ENCODE data around the gene CDADC1.

The CDADC1 gene

DNA sequence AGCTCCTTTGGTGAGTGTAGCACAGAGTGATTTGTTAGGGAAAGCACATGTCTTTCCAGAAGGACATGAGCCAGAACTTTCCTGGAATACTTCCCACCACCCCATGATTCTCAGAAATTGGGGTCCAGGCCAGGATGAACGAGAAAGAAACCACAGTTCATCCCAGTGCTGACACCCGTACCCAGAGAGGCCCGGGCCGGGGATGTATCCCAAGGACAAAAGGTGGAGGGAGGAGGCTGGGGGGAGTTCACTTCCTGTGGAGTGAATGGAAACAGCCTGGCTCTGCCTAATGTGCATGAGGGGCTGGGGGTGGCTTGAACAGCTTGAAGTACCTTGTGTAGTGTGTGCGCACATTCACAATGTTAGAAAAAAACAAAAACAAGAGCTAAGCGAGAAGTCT is 47.5 kb downstream of the CDADC1 start:
- no peak for DNase-seq (ENCODE audit: low read depth)

DNA sequence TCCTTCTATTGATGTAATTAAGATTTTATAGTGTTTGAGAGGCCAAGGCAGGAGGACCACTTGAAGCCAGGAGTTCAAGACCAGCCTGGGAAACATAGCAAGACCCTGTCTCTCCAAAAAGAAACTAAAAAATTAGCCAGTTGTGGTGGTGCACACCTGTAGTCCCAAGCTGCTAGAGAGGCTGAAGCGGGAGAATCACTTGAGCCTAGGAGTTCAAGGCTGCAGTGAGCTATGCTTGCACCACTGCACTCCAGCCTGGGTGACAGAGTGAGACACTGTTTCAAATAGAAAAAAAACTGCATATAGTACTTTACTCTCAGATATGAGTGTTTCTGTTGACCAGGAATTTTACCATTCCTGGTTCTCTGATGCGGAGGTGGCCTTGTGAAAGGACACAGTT is 48.9 kb downstream of the CDADC1 start:
- no peak for DNase-seq (ENCODE audit: low read depth)

- no peak for DNase-seq (ENCODE audit: low read depth)
Observed at GRCh38 chr13:49297338-49297737, 49.6 kb downstream of the CDADC1 start.

GRCh38 chr13:49298416-49298815 is 50.7 kb downstream of the CDADC1 start:
- DNase-seq (ENCODE audit: low read depth) = no peak

- DNase-seq (ENCODE audit: low read depth) = no peak
Observed at GRCh38 chr13:49298903-49299605, 51.3 kb downstream of the CDADC1 start.

- no peak for DNase-seq (ENCODE audit: low read depth)
Observed at GRCh38 chr13:49300276-49300675, 52.6 kb downstream of the CDADC1 start.

DNA sequence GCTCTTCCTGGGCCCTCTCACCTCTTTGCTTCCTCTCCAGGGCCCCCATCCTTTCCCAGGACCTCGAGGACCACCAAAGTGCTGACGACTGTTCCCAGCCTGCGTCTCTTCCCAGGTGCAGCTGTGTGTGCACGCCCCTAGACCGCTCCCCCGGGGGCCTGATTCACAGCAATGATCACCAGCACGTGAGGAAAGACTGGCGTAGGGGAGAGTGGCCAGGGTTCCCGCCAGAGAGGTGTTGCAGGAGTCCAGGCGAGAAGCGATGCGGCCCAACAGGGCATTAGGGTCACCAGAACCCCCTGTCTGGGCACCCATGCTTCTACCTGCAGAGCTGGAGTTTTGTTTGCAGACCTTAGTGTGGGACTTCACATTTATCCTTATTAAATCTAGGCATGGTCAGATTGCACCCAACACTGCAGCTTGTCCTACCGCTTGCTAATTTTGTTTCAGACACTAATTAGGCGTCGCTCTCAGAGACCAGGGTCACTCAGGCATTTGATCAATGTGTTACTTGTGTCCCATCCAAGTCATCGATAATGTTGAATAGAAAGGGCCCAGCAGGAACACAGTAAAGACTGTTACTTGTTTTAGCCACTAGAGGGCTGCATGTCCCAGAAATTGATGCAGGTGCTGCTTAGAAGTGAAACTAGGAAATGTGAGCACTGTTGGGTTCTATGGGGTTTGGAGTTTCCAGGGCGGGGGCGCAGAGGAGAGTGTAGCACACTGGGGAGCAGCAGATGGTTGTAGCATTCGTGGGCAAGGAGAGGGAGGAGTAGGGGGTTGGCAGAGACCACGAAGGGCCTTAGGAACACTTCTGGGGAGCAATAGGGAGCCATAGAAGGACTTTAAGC is 53.2 kb downstream of the CDADC1 start:
- peak; percentile 50 for DNase-seq (ENCODE audit: low read depth)

- no peak for DNase-seq (ENCODE audit: low read depth)
Observed at GRCh38 chr13:49302222-49302621, 54.5 kb downstream of the CDADC1 start.

DNA sequence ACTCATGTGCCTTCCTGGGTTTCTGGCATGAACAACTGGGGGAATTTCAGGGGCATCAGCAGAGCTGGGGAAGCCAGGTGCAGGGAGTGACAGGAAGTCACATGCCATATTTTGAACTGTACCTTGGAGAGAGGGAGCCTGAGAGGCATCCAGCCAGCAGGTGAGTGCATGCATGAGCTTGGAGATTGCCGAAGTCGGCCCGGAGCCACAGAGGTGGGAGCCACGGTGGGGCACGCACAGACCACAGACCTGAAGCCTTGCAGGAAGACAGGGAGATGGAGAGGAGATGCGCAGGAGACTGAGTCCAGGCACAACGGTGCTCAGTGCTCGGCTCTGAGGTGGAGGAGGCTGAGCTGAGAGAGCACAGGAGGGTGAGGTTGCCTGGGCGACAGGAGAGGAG is 55.1 kb downstream of the CDADC1 start:
- DNase-seq (ENCODE audit: low read depth) = no peak

DNA sequence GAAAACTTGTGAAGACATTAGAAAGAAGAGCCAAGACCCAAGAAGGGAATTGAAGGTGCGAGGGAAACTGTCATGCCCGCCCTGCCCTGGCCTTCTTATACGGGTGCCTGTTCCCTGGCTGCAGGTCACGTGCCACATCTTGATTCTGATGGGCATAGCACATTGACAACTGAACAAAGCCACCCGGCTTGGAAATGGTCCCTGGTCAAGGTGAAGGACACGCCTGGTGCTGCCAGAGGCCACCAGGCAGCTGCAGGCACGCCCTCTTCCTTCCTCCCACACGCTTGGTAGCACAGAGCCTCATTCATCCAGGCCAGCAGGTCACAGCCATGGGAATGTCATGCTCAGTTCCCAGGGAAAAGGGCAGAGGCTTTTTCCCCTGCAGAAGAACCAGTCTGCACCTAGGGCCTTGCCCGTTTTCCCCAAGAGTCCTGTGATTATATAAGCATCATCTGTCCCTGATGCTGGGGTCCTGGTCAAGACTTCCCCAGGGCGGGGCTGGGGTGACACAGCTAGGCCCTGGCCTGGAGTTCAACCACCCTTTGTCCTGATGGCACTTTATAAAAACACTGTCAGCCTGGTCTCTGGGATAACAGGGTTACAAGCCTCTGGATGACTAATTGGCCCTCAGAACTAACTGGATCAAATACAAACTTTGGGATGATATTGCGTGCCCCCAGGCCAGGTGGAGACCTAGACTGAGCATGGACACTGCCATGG is 56.0 kb downstream of the CDADC1 start:
- DNase-seq (ENCODE audit: low read depth) = no peak

GRCh38 chr13:49304356-49304755 is 56.6 kb downstream of the CDADC1 start:
- no peak for DNase-seq (ENCODE audit: low read depth)

- no peak for DNase-seq (ENCODE audit: low read depth)
Observed at GRCh38 chr13:49304763-49305700, 57.3 kb downstream of the CDADC1 start.

- no peak for DNase-seq (ENCODE audit: low read depth)
Observed at GRCh38 chr13:49305792-49306425, 58.2 kb downstream of the CDADC1 start.

GRCh38 chr13:49307365-49307764 is 59.6 kb downstream of the CDADC1 start:
- no peak for DNase-seq (ENCODE audit: low read depth)

DNA sequence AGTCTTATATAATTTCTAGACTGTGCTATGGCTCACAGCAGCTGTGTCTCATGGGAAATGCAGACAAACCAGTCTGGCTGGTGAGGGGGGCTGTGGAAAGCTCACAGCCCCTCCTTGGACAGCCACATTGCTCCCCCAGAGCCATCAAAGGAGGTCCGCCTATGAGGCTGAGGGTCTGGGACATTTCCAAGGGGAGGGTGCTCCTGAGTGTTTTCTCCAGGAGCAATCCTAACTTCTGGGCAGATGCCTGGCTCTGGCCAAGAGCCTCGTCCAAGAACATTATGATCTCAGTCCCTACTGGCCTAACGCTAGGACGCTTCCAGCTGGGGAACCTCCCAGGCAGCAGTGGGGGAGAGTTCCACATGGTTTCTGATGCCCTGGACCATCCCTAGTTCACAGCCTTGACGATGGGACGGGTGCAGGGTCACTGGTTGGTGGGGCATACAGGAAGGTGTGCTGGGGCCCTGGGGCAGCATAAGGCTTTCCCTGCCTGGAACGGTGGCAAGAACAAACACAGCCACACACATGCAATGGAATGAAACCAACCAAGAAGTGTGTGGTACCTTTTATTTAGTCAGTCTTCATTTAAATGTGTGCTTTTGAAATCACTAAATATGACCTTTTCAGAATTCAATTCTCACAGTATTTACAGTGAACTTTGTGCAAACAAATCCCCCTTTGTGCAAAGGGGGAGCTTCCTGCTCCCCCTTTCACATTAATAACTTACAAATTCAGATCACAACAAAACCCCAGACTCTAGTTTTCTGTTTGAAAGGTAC is 60.6 kb downstream of the CDADC1 start:
- no peak for DNase-seq (ENCODE audit: low read depth)

DNA sequence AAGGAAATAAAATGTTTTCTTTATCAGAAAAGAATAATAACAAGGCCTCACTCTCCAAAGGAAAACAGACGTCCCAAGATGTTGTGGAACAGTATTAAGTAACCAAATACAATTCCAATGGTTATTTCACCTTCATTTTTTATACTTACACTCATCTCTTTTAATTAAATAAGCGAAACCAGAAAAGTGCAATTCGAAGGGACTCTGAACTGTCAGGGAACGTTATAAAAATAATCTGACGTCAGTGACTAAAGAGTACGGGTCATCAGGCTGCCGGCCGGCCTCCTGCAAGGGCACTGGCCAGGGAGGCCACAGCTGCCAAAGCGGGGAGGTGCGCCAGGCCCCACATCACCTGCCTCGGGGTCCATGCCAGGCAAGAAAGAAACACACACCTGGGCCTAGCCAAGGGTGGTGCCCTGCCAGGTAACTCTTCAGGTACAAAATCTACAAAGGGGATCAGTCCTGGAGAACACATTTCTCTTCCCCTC is 61.2 kb downstream of the CDADC1 start:
- no peak for DNase-seq (ENCODE audit: low read depth)

- no peak for DNase-seq (ENCODE audit: low read depth)
Observed at GRCh38 chr13:49310251-49310650, 62.5 kb downstream of the CDADC1 start.

DNA sequence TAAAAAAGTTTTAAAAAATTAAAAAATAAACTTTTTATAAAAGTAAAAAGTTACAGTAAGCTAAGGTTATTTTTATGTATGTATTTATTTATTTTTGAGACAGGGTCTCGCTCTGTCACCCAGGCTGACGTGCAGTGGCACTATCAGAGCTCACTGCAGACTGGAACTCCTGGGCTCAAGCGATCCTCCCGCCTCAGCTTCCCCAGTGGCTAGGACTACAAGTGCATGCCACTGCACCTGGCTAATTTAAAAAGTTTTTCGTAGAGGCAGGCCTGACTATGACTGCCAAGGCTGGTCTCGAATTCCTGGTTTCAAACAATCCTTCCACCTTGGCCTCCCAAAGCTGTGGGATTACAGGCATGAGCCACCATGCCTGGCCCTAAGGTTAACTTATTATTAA is 64.1 kb downstream of the CDADC1 start:
- DNase-seq (ENCODE audit: low read depth) = no peak

DNA sequence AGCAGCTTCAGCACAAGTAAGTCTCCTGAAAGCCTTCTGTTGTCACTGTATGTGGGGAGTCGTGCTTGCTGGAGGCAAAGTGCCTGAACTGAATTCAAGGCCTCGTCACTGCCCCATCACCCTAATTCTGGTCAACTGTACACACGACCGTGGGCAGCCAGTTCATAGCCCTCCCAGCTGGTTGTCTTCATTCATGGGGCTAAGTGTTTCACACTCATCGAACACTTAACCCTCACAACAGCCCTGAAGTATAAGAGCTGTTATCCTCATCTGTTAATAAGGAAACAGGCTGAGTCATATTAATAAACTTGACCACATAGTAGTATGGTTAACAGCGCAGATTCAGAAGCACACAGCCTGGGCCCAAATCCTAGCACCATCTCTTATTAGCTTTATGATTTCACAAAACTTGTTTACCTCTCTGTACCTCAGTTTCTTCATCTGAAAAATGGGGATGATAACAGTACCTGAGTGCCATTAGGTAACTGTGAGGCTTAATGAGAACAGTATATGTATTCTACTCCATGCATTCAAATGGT is 66.7 kb downstream of the CDADC1 start:
- no peak for DNase-seq (ENCODE audit: low read depth)

DNA sequence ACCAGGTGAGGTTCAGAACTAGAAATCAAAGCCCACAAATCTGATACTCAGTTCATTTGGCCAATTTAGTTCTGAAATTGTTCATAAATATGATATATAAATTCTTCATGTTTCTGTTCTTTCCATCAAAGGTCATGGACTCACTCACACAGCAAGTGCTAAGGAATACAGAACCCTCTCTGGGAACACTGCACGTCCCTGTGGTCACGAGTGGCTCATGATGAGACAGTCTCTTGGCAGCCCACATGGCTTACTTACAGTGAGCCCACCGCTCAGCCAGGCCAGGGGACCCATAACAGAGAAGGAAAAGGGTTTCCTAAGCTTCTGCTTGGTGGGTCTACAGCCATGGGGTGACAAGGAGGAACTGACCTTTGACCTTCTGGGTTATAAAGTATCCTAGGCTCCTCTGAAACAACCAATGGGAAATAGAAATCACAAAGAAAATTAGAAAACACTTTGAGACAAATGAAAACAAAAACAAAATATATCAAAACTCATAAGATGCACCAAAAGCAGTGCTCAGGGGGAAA is 67.4 kb downstream of the CDADC1 start:
- no peak for DNase-seq (ENCODE audit: low read depth)

Data from activated T-helper 9 cell treated with anti-CD3 and anti-CD28 coated beads, Interleukin-2, amount 50 U/mL, for 16 hours (primary cell).